CD1c-positive myeloid dendritic cell (primary cell): ENCODE data around the gene COL19A1.

Source experiments
- DNase-seq: peaks from one replicate; pipeline ENCODE4 v3.0.0-alpha.2; 2016; ENCODE audit errors: extremely low spot score

COL19A1 gene

DNA sequence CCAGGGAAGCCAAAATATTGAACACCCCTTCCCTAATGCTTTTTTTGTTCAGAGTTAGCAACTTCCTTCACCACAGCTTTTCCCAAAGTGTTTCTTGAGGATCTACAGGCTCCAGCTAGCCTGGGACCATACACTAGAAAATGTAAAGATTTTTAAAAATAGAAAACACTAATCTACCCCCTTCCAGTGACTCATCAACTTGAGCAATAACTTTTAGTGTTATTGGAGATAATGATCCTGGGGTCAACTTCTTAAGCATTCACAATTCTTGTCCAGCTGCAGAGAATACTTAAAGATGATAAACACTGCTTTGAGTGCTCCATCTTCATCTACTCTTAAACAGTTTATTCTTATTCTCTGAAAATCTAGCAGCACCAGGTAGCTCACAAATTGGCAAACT, 304.9 kb downstream of the COL19A1 start:
- DNase-seq: no peak

DNA sequence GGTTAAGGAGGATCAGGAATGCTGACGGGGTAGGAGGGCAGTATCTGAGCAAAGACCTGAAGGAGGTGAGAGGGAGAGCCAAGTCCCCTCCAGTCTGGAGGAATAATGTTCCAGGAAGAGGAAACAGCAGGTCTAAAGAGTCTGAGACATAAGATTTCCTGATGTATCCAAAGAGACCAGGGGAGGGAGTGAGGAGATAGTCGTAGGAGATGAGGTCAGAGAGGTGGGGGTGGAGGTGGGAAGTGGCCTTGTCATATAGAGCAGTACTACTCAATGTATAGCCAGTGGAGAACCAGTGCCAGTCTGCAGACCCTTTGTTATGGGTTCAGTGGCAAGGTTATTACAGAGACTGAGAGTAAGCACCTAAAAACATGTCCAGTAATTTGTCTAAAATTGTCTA, 305.9 kb downstream of the COL19A1 start:
- no peak for DNase-seq

DNA sequence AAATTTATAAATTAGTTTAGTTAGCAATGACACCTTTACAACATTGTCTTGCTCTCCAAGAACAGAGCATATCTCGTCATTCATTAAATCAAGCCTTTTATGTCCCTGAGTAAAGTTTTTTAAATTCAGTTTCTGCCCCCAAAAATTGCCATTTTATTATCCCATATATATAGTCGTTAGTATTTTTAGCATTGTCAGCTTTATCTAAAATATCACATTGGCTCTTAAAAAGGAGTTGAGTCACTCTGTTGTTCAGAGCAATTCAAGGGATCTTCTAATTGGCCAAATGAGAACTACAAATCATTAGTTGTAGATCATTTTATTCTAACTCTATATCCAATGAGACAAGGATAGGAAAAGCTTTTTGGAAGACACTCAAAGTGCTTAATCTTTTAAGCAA, 309.4 kb downstream of the COL19A1 start:
- DNase-seq: no peak

DNA sequence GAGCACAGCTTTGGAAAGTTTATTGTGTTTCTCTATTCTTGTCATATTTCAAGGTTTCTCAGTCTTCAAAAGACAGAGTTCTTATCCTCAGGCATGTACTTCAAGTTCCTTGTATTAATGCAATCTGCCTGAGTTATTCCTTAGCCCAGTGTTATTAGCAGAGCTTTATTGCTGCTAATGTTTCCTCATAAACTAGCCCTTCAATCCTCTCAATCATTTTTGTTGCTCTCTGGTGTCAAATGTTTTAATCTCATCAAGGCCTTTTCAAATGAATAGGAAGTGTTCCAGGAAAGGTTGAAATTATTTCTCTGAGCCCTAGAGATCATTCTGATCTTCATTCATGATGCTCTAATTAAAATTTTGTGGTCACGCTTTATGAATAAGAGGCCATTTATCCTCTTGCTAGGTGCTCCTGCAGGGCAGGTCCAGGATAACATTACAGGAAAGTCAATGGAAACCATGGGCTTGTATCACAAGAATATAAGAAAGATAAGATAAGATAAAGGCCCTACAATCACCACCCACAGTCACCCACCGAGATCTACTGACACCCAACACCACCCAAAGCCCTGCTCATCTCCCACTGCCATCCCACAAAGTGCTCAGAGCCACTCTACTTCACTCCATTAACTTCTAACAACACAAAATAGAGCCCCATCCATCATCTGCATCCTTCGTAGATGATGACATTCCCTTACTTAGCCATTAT, 310.6 kb downstream of the COL19A1 start:
- DNase-seq: no peak

DNA sequence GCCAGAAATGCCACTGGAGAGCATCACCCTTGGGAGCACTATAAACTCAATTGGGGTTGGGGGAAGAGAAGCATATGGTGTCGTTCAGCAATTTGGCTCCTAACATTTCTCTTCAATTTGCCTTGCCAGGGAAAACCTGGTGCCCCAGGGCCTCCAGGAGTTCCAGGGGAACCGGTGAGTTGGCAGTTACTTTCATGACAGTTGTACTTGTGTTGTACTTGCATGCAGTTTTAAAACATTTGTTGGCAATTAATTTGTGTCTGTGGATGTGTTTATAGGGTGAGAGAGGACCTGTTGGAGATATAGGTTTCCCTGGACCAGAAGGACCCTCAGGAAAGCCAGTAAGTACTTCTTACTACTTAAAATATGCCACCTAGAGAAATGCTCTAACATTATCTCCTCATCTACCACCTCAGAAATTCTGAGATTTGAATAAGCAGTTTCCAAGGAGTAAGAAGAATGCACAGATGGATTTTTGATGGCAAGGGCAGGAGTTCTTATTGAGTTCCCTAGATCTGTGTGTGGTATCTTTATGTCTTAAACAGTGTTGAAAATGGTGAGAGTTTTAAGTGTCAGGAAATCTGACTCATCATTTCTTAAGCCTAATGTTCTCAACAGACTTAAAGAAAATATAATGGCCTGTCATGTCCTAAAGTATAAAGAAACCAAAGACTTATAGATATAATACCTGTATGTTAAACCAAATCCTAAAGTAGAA, 314.0 kb downstream of the COL19A1 start:
- no peak for DNase-seq

DNA sequence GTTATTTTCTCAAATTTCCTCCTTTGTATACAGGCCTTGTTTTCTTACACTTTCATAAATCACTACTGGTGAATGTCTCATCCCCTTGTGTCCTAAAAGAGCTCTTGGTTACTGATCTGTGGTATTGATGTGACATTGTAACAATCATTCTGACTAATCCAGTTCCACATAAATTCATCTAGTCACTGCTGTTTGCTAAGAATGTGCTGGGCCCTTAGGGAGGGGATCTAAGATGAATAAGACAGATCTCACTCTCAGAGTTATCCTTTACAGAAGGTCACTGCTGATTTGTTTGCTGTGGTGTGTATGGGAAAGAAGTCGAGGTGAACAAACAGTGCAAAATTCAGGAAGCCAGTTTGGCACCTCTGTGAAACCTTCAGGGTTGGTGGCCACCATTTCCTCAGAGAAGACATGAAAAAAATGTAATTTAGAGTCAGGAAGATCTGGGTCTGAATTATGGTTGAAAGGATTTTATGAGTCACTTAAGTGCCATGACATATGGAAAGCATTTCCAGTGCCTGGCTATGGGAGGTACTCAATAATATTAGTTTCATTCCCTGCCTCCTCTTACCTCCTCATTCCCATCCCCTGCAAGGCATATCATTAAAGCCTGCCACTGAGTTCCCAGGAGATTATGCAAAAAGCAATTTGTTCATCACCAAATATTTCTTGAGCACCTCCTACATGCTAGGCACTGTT, 314.7 kb downstream of the COL19A1 start:
- DNase-seq: no peak

DNA sequence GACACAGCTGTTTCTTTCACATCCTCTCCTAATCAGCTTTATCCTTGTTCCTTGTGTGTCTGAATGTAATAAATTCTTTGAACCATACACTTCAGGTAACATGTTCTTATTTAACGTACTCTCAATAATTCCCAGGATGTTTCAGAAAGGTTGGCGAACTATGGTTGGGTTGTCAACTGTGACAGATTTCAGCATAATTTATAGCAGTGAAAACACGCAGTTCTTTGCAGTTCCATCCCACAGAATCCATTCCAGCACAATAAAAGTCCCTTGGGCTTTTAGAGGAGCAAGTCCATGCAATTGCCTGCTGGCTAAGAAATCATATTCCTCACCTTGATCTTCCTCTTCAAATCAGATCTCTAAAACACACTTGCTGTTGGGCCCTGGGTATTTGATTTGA, 317.2 kb downstream of the COL19A1 start:
- no peak for DNase-seq

DNA sequence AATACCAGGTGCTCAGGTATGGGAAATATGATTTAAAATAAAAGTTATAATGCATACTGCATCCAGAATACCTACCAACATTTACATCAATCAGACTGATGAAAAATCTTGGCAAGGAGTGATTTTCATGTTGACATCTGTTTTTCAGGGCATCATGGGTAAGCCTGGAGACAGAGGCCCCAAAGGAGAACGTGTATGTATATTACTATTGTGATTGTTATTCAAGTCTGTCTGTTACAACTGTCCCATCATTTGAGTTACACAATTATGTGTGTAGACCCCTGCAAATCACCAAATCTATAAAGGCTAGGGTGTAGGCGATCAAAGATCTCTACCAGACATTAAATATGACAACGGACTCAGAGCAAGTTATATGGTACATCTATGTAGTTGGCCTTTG, 318.4 kb downstream of the COL19A1 start:
- DNase-seq: no peak

DNA sequence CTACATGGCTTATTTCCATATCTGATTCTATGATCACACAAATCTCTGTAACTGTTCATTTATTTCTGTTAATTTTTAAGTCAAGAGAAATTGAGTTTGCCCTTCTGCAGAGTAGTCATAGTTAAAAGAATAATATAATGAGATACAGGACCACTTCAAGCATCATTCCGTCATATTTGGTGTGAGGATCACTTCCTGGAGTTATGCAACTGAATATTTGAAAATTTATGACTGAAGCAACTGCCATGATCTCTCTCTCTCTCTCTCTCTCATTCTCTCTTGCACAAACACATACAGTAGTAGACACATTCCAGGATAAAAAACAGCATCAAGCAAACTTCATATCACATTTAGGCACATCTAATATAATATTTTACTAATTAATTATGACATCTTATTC, 320.1 kb downstream of the COL19A1 start:
- DNase-seq: no peak

DNA sequence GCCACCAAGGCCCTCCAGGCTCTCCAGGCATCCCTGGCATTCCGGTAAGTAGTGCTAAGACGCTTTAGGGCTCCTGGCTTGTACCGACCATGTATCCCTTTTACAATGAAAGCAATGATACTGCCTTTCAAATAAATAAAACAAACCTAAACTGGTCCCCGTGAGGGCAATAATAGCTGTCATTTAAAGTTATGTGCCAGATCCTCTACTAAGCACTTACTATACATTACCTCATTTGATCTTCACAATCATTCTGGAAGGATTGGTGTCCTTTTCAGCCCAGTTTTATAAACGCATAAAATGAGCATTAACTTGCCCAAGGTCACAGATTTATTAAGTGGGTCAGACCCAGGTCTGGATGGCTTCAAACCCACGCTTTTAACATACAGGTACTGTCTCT, 321.8 kb downstream of the COL19A1 start:
- DNase-seq: no peak

DNA sequence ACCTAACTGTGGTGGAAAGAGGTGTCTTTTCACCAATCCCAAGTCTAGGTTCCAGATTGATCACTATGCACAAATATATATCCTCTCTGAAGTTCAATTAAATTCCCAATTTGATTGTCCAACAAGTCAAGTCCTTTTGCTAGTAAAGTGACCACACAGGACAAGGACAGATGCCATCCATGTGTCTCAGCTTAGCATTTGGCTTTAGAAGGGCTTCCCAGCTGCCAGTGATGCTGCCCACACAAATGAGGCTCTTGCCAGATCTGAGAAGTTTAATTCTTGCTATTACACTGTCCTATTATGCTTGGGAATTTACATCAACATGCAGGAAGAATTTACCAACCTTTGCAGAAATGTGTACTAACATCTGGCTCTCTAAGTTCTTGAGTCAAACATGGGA, 328.1 kb downstream of the COL19A1 start:
- DNase-seq: no peak

DNA sequence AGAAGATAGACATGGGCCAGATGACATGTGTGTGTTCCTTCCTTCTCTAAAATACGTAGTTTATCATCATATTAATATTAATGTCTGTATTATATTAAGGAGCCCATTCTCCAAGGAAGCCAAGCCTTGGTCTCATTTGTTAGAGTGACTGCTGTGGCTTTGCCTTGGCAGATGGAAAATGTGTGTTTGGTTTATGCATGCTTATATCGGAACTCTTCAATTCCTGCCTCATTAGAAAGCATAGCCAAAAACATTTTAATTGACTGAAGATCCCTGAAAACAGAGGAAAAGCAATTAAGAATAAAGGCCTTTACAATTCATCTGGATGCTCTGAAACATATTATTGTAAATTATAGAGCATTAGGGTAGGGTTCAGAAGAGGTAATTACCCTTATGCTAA, 330.2 kb downstream of the COL19A1 start:
- no peak for DNase-seq

DNA sequence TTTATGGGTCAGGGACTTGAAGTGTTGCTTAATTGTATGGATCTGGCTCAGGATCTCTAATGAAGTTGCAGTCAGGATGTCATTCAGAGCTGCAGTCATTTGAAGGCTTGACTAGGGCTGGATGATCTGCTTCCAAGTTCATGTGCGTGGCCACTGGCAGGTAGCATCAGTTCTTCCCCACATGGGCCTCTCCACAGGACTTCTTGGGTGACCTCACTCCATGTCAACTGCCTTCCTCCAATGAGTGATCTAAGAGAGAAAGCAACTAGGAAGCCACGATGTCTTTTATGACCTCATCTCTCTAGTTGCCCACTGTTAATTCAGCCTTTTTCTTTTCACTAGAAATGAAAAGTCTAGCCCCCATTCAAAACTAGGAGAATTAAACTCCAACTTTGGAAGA, 332.4 kb downstream of the COL19A1 start:
- DNase-seq: no peak

DNA sequence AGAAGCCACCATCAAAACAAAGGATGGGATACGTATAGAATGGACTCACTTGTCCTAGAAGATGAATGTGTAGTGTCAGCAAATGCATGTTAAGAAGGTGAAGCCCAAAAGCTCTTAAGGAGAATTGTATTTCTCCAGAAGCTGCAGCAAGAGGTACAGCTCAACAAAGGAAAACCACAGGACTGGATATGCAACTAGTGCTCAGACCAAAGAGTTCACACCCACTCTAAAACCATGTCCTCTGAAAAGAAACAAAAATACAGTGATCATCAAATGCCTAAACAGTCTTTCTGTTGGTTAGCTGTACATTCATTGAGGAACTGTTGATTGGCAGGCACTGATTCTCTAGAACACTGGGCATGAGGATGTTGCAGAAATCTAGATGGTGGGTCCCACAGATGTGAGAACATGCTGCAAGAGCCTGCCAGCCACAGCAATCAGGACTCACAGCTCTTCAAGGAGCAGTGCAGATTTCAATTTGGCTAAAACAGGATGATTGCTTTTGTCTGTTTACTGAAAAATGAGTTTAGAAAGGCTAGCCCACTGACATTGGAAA, 342.0 kb downstream of the COL19A1 start:
- no peak for DNase-seq

DNA sequence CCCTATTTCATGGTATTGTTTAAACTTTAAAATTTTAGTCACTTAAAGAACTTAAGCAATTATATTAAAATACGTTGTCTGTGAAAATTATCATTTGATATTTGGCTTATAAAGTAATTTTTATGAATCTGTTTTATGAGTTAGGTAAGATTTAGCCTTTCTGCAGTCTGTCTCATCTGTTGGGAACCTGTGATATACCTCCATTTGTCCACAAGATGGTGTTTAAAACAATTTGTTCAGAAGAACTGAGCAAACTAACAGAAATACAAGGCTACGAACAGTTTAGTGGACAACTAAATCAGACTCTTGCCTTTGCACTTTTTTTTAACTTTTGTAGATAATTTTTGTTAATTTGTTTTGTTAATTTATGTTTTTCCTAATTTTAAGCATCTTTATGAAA, 344.1 kb downstream of the COL19A1 start:
- DNase-seq: no peak

DNA sequence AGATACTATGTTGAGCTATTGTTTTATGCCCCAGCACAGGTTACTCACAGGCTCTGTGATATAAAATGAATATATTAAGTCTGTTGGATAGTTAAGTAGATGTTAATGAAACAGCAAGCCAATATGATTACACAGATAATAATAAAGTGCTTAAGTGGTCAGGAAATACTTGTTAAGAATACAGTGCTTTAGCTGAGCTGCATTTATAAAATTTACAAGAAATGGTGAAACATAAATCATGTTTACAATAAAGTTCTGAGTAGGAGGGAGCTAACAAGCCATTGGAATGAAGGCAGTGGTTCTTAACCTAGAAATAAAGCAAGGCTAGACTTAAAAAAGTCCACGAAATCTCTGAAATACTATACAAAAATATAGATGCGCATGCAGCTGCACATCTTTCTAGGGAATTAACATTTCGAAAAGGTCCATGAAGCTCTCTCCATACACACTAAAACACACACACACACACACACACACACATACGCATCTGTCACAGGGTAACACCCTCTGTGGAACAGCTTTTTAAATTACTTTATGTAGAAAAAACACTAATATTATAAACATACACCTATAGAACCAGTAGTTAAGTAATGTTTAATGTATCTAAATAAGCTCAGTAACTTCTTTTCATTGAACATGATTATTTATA, 349.2 kb downstream of the COL19A1 start:
- DNase-seq: no peak

DNA sequence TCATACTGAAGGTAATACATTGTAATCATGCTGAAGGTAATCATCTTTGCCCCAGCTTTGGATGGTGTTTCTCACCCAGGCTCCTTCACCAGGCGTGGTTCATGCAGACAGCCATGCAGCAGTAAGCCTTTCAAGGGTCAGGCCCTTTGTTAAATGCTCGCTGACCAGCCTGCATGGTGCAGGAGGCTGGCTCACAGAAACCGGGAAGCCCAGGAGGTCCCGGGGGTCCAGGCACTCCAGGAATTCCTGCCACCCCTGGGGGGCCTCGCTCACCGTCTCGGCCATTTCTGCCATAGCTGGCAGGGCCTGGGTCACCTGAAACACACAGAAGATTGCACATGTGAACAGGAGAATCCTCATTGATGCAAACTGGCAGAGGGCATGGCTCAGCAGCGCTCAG, 350.4 kb downstream of the COL19A1 start:
- no peak for DNase-seq

DNA sequence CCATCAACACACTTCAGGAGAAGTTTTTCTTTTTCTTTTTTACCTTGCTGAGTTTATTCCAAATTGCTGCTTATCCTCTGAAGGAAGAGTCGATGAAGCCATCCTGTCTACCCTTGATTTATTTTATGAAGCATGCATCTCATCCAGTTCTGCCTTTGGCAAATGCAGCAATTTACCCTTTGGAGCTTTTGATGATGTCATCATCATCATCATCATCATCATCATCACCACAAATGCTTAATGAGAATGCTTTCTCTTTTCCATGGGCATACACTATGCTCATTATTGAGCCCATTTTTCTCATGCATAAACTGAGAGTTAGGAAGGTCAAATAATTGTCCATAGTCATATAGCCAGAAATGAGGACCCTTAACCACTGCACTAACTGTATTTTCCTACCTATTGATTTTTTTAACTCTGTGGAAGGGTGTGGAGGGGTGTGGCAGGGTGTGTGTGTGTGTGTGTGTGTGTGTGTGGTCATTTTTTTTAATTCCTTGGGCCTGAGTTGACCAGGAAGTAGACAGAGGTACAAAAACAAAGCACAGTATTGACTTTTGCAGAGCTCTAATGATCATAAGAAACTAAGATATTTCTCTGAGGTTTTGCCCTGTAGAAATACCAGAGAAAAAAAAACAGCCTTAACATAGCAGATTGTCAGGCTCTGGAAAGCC, 353.7 kb downstream of the COL19A1 start:
- no peak for DNase-seq

DNA sequence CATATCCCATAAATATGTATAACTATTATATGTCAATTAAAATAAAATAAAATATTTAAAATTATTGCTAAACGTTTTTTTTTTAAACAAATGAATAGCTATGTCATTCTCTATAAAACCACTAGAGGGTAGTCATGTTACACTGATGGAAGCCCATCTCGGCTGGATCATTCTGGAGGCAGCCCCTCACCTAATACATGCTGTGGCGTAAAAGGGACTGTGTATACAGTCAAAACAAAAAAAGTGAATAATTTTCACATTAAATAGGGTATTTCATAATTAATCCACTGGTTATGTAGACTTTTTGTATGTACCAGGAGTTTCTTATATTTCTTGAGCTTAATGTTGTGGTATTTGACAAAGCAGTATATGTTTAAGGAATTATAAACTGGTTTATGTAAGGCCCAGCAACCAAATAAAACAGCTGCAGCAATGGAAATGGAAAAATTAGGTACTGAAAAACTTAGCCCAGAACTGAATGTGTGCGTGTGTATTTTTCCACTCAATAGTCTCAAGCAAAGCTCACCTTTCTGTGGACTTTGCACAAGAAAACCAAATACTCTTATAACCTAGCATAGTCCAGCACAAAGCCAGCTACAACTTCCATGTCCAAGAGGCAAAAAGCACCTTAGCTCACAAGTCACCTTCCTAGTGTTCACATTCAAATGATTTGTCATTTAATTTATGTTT, 354.8 kb downstream of the COL19A1 start:
- DNase-seq: peak; percentile 32

DNA sequence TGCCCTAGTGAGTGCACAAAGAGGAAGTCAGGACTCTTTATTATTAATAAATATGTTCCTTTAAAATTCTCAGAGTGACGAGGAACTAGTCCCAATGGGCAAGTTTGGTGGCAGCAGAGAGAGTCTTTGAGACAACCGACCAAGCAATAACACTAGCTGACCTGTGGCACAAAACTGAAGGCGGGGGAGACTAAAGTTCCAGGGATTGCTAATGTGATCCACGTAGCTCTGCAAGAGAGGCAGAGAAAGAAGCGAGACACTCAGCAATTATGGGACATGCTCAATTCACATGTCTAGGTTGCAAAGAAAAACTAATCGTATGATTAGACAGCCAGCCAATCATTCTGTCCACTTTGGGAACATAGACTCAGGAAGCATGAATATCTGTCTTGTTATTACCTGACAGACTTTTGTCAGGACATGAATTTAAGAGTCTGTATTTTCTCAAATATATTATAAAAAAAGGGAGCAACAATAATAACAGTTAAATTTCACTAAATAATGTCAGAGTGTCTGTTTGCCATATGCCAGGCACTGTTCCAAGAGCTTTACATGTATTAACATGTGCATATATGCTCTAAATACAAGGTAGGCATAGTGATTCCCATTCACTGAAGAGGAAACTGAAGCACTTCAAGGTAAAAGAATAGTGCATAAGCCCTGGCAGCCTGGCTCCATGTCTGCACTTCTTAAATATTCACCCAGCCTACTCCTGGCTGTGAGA, 355.5 kb downstream of the COL19A1 start:
- no peak for DNase-seq

DNA sequence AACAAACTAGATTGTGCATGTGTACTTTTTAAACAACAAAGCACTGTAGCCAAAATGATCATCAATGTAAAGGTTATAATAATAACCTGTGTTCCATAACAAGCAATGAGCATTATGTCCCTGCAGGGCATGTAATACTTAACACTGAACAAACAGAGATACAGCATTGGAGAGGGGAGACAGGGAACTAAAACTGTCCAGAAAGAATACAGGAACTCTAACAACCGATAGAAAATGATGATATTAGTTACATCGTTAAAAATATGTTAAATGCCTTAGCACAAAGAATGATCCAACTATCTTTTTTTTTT, 356.0 kb downstream of the COL19A1 start:
- DNase-seq: no peak
